Activated CD4-positive, CD25-positive, alpha-beta regulatory T cell treated with anti-CD3 and anti-CD28 coated beads, Interleukin-2, amount 50 U/mL, for 24 hours (primary cell): ENCODE measurements around the gene ABHD17A.

Experiments
- ATAC-seq, 2 donors: fragments of 150-1000 bp; cut with Tn5 transposase; one replicate each; pipeline ENCODE4 v1.10.0; 2021; ENCODE audit warnings: mild to moderate bottlenecking in 1 of 2, moderate library complexity in 1 of 2

Gene ABHD17A

DNA sequence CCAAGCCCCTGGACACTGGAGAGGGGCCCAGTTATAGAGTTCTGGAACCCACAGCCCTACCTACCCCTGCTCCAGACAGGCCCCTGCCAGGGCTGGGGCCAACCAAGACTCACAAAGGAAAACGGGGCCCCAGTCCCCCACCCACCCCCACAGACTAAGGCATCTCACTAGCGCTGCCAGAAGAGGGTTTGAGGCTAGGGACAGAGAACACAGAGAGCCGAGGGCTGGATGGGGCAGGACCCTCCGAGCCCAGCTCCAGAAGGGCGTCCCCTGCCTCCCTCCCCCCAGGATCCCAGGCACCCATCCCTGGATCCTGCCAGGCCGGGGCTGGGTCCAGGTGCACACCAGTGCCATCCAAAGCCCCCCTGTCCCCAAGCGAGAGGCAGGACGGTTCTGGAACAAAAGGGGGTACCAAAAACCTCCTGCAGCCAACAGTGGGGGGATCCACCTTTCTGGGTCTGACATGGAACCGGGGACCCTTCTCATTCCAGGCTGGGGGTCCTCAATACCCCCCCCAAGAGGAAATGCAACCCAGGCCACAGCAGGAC, 32.6 kb downstream of the ABHD17A start:
- no peak for ATAC-seq

DNA sequence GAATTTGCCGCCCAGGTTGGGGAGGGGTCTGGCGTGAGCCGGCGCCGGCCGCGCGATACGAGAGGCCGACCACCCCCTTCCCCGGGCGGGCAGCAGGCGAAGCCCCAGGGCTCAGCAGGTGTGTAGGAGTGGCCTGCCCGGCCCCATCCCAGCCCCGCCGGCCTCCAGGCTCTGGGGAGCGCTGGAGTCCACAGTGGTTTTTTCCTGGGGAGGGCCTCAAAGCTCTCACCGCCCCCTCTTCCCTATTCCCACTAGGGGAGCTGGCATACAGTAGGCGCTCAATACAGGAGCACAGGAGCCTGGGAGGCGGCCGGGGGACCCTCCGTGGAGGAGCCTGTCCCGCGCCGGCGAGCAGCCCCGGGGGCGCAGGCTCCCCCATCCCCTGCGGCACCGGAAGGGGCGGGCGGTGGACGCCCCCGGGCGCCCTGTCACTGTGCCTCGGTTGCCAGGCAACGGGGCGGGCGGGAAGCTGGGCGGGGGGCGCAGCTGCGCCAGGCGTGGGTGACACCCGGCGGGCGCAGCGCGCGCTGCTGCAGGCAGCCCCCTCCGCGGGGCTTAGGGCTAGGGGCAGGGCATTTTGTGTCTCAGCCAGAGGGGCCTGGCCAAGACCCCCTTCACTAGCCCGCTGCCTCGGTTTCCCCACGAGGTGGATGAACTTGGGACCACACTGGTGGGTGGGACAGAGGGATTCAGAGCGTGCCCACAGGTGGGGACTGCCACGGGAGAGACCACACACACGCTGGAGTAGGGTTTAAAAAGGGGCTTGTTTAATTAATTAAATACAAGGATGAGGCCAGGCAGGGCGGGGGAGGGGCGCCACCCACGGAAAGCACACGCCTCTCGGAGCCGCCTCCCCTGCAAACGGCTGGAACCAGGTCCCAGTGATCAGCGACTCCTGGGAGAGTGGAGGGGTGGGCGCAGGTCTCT, 33.4 kb downstream of the ABHD17A start:
- ATAC-seq = no peak

DNA sequence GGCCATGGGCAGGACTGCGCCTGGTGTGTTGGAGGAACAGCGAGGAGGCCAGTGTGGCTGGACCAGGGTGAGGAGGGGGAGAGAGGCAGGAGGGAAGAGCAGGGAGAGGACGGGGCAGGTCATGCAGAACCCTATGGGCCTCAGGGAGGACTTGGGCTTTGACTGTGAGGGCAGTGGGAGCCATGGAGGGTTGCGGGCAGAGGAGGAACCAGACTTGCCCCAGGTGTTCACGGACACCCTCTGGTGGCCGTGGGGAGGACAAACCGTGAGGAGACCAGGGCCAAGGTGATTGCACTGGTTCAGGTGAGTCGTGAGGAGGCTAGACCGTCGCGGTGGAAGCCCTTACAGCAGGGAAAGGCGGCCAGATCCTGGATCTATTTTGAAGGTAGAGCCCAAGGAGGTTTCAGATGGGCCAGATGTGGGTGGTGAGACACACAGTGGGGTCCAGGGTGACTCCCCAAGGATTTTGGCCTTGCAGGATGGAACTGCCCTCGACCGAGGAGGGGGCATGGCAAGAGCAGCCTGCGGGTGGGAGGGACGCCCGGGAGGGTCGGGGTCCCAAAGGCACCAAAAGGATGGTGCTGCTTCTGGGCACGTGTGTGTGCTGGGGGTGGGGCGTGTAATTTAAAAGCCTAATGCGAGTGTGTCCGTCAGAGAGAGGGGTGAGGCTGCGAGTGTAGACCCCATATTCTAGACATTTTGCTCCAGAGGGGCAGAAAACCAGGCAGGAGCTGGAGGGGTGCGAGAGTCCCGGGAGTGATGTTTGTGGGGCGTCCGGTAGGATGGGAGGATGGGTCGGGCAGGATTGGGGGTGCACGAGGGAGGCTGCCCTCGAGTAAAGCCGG, 34.3 kb downstream of the ABHD17A start:
- ATAC-seq = no peak

DNA sequence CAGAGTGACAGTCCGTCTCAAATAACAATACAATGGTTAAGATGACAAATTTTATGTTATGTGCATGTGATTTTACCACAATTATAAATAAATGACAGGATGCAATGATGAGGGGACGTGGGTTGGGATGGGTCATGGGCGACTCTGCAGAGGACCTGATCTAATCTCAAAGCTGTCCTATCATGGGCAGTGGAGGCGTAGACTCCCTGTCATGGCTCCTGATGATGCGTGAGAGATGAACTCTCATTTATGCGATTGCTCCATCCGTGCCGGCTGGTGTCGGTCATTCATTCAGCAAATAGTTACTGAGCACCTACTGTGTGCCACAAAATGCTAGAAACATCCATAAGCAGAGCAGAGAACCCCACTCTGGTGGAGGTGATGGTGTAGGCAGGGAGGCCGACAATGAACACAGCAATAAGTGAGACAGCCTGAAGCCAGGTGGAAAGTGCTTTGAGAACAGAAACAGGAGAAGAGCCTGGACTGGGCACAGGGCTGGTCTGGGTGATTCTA, 35.4 kb downstream of the ABHD17A start:
- no peak for ATAC-seq

DNA sequence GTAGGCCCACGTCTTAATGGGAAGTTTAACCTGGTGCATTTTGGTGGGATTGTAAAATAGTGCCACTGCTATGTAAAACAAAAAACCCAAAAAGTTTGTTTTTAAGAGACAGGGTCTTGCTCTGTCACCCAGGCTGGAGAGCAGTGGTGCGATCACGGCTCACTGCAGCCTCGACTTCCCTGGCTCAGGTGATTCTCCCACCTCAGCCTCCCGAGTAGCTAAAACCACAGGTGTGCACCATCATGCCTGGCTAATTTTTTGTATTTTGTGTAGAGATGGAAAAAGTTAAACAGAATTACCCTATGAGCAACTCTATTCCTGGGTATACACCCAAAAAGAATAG, 36.2 kb downstream of the ABHD17A start:
- no peak for ATAC-seq

DNA sequence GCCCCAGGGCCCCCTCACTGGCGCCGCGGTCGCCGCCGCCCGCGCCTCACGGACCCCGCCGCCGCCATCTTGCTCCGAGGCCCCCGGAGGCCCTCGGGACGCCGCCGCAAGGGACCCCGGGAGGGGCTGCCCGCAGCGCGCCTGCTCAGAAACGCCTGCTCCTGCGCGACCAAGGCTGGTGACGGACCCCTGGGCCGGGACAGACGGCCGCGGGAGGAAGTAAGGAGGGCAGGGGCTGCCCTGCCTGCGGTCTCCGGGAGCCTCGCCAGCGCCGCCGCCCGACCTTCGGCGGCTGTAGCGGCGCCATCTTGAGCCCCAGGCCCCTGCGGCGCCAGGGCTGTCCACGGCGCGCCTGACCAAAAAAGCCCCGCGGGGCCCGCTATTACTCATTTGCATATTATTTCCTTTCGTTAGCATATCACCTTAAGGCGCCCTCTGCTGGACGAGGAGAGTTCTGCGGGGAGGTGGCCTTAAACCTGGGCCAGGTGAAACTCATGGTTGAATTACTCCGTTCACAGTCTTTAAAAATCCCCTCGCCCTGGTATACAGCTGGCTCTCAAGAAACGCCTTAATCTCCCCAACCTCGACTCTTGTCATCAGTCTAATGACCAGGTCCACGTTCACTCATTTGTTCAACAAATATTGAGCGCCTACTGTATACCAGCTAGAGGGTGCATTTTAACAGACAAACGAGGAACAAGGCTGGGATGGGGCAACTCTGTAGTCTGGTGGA, 36.7 kb downstream of the ABHD17A start, which contains the start of gene REXO1:
REXO1 (minus strand) TSS at position 85 of the 733 bp plus-strand sequence. CDS start 125 bp downstream, outside the sequence.
- ATAC-seq = peak; percentile 81

DNA sequence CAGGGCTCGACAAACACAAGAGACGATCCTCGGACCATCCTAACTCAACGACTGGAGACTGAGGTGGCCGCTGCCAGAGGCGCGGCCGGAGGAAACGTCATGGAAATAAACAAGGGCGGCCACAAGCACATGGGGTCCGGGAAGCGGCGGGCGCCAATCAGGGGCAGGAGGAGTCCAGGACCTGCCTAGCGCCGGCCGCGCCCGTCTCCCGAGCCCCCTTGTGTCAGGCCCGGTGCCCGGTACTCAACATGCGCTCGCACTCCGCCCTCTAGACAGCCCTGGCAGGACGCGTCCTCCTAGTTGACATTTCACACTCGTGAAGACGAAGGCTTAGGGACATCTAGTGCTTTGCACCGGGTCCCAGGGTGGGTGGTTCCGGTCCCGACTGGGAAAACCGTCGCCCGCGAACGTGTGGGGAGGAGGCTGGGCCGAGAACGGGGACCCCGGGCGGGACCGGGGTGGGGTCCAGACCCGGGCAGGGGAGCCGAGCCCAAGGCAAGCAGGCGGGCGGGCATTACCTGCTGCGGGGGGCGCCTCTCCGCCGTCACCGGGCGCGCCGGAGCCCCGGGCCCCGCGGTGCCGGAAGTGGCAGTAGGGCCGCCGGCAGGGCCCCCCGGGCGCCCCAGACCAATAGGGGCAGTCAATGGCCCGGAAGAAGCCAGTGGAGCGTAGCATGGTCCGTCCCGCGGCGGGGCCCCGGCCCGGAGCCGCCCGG, 37.5 kb downstream of the ABHD17A start:
- ATAC-seq = peak; percentile 13 to 22

DNA sequence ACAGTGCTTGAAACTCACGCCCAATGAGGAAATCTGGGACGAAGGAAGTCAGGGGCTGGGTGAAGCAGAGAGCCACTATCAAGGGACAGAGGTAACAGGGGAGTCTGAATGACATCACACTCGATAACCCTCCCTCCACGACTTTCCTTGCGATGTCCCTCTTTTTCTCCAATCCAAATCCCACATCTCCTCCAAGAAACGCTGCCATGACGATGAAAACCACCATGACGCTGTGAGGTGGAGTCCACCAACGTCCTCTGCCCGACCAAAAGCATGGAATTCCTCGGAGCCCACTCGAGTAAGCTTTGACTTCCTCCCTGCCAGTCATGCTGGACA, 38.0 kb downstream of the ABHD17A start:
- ATAC-seq = no peak

DNA sequence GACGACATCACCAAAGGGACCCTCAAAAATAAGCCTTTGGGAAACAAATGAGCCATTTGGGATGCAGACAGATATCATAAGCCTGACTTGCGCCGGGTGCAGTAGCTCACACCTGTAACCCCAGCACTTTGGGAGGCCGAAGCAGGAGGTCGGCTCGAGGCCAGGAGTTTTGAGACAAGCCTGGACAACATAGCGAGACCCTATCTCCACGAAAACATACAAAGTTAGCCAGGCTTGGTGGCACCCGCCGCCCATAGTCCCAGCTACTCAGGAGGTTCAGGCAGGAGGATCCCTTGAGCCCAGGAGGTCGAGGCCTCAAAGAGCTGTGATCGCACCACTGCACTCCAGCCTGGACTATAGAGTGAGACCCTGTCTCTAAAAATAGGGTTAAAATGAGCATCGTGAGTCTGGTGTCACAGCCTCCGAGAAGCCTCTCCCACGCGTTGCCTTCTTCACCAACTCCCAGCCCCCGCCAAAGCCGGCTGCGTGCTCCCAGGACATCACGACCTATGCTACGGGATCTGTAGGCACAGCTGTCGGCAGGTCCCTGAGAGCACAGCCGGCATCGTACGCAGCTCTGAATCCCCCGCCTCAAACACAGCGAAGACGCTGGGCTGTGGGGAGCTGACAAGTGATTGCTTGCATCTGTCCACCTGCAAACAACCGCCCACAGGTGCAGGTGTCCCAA, 38.6 kb downstream of the ABHD17A start:
- ATAC-seq = no peak

DNA sequence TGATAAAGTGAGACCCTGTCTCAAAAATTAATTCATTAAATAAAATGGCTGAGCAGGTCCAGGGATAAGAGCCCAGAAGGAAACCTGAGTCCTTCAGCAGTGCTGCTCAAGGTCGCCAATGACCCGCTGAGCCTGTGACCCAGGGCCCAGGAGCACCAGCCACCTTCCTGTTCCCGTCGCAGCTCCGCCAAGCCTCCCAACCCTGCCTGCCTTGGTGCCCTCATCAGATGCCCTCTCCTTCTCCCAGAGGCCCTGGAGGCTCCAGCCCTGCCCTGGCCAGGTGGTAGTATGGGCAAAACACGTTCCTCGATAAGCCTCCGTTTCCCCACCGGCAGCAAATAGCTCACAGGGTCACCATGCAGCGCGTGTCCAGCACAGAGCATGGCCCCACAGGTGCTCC, 39.7 kb downstream of the ABHD17A start:
- no peak for ATAC-seq

DNA sequence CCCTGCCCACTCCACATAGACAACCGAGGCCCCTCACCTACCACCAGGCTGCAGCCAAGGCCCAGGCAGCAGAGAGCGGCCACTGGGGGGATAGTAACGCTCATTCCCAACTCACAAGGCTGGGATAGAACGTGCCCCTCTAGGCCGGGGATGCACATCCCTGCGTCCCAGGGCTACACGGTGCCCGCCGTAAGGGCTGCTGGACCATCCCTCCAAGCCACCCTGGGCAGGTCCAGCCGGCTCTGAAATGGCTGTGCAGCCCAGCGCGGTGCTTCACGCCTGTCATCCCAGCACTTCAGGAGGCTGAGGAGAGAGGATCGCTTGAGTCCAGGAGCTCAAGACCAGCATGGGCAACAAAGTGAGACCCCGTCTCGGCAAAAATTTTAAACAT, 40.2 kb downstream of the ABHD17A start:
- ATAC-seq = no peak

DNA sequence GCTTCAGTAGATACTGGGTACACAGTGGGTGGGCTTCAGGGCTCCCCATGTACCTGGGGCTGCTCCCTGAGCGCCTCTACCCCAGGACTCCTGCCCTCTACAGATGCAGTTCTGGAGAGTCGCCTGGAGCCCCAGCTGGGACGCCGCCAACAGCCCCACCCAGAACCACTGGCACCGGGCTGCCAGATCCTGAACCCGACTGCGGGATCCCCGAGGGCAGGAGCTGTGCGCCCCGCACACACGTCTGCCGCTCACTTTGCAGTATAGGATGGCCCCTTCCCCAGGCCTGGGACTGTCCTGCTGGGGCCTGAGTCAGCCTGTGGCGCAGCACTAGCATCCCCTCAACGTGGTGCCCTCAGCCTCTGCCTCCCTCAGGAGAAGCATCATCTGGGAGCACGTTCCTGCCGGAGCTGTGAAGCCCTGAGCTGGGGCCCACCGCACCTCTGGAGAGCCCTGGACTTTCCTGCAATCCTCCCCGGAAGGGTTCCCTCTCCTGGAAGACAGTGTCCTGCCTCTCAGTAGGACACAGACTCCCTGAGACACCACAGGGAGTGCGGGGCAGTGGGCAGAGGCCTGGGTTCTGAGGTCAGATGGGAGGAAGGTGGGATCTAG, 40.7 kb downstream of the ABHD17A start:
- no peak for ATAC-seq

DNA sequence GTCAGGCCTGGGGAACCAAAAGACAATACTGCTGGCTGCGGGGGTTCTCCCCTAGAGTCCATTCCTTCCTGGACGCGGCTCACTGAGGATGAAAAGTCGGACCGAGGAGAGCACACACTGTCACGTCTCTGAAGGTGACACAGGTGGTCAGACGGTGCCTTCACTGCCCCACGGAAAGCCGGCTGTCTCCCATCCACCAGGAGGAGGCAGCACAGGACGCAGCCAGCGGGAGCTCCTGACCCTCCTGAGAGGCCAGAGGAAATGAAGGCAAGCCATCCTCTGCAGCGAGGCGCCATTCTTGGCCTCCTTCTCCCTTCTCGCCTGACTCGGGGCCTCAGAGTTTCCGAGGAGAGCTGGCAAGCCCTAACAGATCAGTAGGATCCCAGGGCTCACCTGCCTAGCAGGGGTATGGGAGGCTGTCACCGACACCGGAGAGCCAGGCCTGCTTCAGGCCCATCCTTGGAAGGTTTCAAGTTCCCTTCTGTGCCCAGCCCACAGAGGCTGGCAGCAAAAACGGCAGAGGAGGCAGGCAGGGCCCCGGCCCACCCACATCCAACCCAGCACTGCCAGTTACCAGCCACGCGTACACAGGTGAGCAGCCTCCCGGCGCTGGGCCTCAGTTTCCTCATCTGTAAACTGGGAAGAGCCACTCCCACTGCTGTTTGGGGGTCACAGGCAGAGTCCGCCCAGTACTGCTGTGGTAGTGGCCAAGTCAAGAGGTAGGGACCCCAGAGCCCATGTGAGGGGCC, 41.5 kb downstream of the ABHD17A start:
- no peak for ATAC-seq

DNA sequence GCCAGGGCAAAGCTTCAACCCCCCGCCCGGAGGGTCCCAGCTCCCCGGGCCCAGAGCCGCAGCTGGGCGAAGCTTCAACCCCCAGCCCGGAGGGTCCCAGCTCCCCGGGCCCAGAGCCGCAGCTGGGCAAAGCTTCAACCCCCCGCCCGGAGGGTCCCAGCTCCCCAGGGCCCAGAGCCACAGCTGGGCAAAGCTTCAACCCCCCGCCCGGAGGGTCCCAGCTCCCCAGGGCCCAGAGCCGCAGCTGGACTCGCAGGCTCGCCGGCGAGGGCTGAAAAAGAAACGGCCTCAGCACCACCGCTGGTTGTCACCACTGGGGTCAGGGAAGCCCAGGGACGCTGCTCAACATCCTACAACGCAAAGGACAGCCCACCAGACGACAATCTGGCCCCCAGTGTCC, 42.2 kb downstream of the ABHD17A start:
- no peak for ATAC-seq

DNA sequence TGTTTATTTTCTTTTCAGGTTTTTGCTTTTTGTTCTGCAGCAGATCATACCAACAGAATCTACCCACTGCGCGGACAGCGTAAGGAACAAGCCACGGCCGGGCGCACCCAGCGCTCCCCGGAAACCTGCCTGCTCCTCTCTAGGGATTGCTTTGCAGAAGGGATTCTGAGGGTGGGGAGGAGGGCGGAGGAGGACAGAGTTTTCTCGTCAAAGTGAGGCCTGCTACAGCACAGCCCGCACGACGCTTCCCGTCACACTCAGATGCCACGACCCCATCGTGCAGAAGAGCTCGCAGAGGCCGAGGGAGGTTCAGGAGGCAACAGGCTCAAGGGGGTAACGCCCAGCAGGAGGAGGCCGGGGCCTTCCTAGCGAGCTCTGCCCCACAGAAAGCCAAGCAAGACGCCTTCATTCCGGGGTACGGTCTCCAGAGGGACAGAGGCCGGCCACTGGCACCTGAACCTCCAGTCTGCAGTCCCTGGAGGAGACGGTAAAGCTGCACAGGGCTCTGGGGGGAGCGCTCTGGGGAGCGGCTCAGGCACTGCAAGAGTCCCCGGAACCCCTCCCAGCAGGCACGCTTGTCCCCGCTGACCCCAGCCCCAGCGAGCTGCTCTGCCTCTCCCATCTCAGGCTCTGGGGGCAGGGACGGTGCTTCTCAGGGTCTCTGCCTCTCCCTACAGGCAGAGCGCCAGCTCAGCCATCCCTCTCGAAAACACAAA, 43.9 kb downstream of the ABHD17A start:
- ATAC-seq = no peak

DNA sequence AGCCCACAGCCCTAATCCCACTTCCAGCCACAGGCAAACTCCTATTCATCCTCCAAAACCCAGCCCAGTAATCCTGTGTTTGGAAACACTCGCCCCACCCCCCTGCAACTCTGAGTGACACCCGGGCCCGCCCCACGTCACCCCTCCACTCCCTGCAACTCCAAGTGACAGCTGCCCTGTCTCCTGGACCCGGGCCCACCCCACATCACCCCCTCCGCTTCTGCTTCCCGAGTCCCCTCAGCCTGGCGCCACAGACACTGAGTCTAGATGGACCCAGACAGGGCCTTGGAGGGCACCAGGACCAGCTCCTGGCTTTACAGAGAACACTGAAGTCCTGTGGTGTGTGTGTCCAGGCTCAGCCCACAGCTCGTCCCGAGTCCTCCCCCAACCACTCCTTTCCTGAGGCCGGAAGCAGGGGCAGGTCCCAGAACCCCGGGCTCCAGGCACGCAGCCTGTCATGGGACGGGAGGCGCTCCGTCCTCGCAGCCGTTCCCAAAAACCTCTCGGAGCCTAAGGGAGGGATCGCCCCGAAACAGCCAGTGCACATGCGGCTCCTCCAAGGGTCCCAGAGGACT, 44.7 kb downstream of the ABHD17A start:
- no peak for ATAC-seq

DNA sequence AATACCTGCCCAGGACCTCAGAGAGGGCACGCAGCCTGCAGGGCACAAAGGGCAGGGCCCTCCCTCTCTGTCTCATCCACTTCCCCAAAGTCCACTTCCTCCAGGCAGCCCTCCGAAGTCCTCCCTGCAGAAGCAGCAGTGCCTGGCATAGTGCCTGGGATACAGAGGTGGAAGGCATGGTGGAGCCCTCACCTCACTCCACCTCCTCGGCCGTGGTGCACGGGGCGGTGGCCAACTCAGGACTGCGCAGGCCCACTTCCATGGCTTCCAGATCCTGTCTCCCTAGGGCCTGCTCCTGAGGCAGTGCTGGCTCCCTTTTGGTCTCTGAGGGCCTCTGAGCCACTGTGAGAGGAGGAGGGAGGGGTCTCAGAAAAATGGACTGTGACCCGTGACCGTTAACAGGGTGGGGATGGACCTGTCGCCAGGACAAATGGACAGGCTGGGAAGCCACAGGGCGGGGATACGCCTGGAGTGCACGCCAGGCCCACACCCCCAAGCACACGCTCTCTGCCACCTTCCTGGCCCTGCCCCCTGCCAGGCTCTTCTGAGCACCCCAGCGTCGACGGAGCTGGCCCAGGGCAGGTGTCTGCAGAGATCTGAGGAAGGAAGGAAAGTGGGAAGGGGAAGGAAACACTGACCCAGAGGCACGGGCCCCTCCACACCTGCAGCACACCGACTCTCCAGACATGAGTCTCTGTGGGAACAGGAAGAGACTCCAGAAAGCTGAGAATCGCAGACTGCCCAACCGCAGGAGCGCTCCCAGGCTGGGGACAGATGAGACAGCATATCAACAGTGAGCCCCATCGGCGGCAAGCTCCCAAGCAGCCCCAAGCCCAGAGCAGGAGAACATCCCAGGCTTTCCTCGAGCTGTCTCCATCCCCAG, 45.4 kb downstream of the ABHD17A start:
- ATAC-seq = no peak

DNA sequence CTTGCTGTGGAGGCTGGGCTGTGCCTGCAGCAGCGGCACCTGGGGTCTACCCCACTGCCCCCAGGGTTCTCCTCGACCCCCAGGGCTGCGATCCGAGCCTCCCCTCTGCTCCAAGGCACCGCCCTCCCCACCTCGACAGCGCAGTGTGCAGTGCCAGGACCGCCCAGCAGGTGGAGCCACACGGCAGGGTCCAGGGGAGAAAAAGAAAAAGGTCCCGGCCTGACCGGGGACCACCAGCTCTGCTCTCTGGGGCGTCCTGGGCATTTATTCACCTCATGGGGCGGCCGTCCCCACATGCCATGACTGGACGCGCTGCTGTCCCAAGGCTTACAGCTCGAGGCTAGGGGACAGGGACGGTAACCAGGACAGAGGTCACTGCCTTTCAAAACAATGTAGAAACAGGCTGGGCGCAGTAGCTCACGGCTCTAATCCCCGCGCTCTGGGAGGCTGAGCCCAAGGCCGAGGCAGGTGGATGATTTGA, 47.6 kb downstream of the ABHD17A start:
- peak; percentile 51 to 59 for ATAC-seq
